ENCODE data around the gene RAPGEF1. TPM values are rescaled to one million over a fixed set of nuclear protein-coding genes. Genes with fewer than 3 reads are reported as not detected.

Gene RAPGEF1
- total and polyA plus RNA-seq, 2 experiments from 2014 or later: 9.9 to 82.8 TPM

DNA sequence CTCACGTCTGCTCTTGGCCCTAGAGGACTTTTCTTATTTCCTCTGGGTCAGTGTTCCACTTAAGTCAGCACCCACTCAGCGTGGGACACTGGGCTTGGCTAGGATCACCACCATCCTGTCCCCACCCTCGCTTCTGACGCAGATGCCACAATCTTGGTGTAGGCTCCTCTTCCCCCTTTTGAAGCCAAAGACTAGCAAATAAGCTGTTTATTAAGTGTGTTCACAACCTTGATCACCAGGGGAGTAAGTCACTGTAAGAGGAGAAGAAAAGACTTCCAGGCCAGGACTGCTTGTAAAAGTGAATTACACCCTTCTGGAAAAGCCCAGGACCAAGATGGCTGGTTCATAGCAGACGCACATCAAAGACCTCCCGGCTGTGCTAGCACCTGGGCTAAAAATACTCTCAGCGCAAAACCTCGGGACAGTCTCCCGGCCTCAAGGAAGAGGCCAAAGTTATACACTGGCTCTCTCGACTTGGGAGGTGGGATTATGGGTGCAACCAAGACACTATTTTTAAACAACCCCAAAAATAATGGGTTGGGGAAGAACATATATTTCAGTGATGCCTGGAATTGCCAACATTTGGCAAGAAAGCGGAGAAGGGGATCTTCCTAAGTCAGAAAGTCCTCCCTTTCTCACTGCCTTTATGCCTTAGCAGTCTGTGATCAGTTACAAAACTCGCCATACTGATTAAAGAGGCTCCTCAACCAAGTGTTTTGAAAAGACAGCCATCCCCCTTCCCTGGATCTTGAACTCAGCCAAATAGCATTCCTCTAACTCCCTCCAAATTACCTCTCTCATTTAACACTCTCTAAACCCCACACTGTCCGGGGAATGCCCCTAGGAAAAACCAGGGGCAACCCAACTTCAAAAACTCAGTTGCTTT, 69.4 kb downstream of the RAPGEF1 start:
- Histone ChIP-seq H3K27ac (ENCODE audit: low read depth) (peak overlapping the region; percentile 45; the same call in 1 of the 2 replicates), H3K36me3 (ENCODE audit: insufficient read depth) (no peaks in the 10 kb centered on the region), H3K4me1 (ENCODE audit: insufficient read depth) (peaks cover 51% of the 10 kb centered on the region), H3K79me2 (replicated peaks; ENCODE audit: insufficient read depth) (peaks cover 97% of the 10 kb centered on the region), H3K27me3 (ENCODE audit: insufficient read depth) (no peaks in the 10 kb centered on the region), H3F3A (replicated peaks; ENCODE audit: low read depth) (no peaks in the 10 kb centered on the region), H3K4me2 (peak overlapping the region; percentile 60; the same call in 1 of the 2 replicates), H3K4me3 (no peak overlapping the region), H2AFZ (no peak overlapping the region), H4K20me1 (replicated peaks; ENCODE audit: insufficient read depth) (no peaks in the 10 kb centered on the region), H3K9me2 (ENCODE audit: insufficient read depth) (no peaks in the 10 kb centered on the region)
- peaks cover 11% of the 10 kb centered on the region for H3K27me3 Mint-ChIP-seq (ENCODE audit: insufficient read depth, low read depth, poor library complexity)
- peaks cover 7% of the 10 kb centered on the region for H3K36me3 Mint-ChIP-seq (ENCODE audit: low read depth)
- peaks cover 58% of the 10 kb centered on the region for H3K4me1 Mint-ChIP-seq
- peak overlapping the region; percentile 16; the same call in 1 of the 2 replicates for H3K27ac Mint-ChIP-seq
- TF ChIP-seq CREB1 (CRISPR knock-in tag; IDR thresholded peaks at IDR 0.05; ENCODE audit: low read depth): no peak
- TF ChIP-seq, protein P1, sequence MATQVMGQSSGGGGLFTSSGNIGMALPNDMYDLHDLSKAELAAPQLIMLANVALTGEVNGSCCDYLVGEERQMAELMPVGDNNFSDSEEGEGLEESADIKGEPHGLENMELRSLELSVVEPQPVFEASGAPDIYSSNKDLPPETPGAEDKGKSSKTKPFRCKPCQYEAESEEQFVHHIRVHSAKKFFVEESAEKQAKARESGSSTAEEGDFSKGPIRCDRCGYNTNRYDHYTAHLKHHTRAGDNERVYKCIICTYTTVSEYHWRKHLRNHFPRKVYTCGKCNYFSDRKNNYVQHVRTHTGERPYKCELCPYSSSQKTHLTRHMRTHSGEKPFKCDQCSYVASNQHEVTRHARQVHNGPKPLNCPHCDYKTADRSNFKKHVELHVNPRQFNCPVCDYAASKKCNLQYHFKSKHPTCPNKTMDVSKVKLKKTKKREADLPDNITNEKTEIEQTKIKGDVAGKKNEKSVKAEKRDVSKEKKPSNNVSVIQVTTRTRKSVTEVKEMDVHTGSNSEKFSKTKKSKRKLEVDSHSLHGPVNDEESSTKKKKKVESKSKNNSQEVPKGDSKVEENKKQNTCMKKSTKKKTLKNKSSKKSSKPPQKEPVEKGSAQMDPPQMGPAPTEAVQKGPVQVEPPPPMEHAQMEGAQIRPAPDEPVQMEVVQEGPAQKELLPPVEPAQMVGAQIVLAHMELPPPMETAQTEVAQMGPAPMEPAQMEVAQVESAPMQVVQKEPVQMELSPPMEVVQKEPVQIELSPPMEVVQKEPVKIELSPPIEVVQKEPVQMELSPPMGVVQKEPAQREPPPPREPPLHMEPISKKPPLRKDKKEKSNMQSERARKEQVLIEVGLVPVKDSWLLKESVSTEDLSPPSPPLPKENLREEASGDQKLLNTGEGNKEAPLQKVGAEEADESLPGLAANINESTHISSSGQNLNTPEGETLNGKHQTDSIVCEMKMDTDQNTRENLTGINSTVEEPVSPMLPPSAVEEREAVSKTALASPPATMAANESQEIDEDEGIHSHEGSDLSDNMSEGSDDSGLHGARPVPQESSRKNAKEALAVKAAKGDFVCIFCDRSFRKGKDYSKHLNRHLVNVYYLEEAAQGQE (IDR thresholded peaks at IDR 0.05; ENCODE audit: unreplicated experiment): no peak
- no peak for TF ChIP-seq STAT1 (IDR thresholded peaks at IDR 0.05; ENCODE audit: unreplicated experiment)
- H3K4me3 Mint-ChIP-seq: no peak overlapping the region; the same call in 2 of the 3 replicates
- DNase-seq (ENCODE audit: low spot score): no peak
- no peak for ATAC-seq
- H3K9me3 Mint-ChIP-seq: peaks cover 4% of the 10 kb centered on the region; the same call in 2 of the 3 replicates

DNA sequence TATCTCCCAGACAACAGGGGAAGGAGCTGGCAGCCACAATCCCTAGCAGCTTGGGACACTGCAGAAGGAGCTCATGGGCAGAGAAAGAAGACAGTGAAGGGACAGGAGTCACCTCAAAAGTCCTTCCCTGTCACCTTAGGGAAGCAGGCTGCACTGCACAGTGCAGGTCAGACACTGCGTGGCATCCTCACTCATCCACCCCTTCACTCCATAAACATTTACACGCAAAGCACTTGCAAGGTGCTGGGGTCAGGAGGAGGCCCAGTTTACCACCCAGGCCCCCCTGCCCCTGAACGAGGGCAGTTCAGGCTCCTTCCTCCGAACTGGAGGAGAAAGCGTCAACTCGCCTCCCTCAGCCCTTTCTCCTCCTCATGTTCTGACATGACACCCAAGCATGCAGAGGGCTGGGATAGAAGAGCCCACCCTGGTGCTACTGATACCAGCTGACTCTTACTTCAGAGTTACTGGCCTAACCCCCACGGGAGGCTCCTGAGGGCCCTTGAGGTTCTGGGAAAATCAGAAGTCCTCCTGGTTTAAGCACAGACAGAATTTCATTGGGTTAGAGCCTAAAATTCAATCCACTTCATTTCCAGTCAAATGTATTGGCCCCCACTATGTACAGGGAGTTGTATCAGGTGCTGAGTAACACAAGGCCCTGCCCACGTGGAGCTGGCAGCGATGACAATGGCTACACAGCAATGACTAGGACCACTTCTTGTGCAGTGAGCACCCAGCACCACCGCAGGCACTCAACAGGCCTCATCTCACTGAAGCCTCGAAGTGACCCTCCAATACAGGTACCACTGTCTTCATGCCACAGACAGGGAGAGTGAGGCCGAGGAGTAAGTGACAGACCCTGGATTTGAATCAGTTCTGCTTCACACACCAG, 70.4 kb downstream of the RAPGEF1 start:
- no peak overlapping the region for H3K4me3 Mint-ChIP-seq
- ATAC-seq (no peak), DNase-seq (ENCODE audit: low spot score) (no peak)
- Histone ChIP-seq H3K79me2 (replicated peaks; ENCODE audit: insufficient read depth) (peaks cover 97% of the 10 kb centered on the region), H3K4me1 (ENCODE audit: insufficient read depth) (peaks cover 43% of the 10 kb centered on the region), H3K27ac (ENCODE audit: low read depth) (no peak overlapping the region), H2AFZ (no peak overlapping the region), H3F3A (replicated peaks; ENCODE audit: low read depth) (no peaks in the 10 kb centered on the region), H3K9me2 (ENCODE audit: insufficient read depth) (no peaks in the 10 kb centered on the region), H3K27me3 (ENCODE audit: insufficient read depth) (no peaks in the 10 kb centered on the region), H3K36me3 (ENCODE audit: insufficient read depth) (peaks cover 3% of the 10 kb centered on the region), H4K20me1 (replicated peaks; ENCODE audit: insufficient read depth) (no peaks in the 10 kb centered on the region), H3K4me3 (no peak overlapping the region), H3K4me2 (peak overlapping the region; percentile 48)
- H3K4me1 Mint-ChIP-seq: peaks cover 49% of the 10 kb centered on the region
- H3K27me3 Mint-ChIP-seq (ENCODE audit: insufficient read depth, low read depth, poor library complexity): peaks cover 5% of the 10 kb centered on the region
- H3K27ac Mint-ChIP-seq: no peak overlapping the region; the same call in 1 of the 2 replicates
- peaks cover 15% of the 10 kb centered on the region for H3K36me3 Mint-ChIP-seq (ENCODE audit: low read depth)
- peaks cover 12% of the 10 kb centered on the region for H3K9me3 Mint-ChIP-seq
- TF ChIP-seq EZH2 (IDR thresholded peaks at IDR 0.05; ENCODE audit: low read depth, unreplicated experiment) (no peak), JUNB (IDR thresholded peaks at IDR 0.05; ENCODE audit: unreplicated experiment) (no peak), CREB1 (CRISPR knock-in tag; IDR thresholded peaks at IDR 0.05; ENCODE audit: low read depth) (no peak)
- TF ChIP-seq, protein P1 (IDR thresholded peaks at IDR 0.05; ENCODE audit: unreplicated experiment): no peak
- TF ChIP-seq, protein P2, sequence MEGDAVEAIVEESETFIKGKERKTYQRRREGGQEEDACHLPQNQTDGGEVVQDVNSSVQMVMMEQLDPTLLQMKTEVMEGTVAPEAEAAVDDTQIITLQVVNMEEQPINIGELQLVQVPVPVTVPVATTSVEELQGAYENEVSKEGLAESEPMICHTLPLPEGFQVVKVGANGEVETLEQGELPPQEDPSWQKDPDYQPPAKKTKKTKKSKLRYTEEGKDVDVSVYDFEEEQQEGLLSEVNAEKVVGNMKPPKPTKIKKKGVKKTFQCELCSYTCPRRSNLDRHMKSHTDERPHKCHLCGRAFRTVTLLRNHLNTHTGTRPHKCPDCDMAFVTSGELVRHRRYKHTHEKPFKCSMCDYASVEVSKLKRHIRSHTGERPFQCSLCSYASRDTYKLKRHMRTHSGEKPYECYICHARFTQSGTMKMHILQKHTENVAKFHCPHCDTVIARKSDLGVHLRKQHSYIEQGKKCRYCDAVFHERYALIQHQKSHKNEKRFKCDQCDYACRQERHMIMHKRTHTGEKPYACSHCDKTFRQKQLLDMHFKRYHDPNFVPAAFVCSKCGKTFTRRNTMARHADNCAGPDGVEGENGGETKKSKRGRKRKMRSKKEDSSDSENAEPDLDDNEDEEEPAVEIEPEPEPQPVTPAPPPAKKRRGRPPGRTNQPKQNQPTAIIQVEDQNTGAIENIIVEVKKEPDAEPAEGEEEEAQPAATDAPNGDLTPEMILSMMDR (conservative IDR thresholded peaks at IDR 0.05; ENCODE audit: low read depth in 2 of 2): no peak
